ENCODE results near the gene ADSS2. TPM values are rescaled to one million over a fixed set of nuclear protein-coding genes. Genes with fewer than 3 reads are reported as not detected.

The ADSS2 gene
- total RNA-seq, 1 donor from 2014 or later = 53.9 TPM

DNA sequence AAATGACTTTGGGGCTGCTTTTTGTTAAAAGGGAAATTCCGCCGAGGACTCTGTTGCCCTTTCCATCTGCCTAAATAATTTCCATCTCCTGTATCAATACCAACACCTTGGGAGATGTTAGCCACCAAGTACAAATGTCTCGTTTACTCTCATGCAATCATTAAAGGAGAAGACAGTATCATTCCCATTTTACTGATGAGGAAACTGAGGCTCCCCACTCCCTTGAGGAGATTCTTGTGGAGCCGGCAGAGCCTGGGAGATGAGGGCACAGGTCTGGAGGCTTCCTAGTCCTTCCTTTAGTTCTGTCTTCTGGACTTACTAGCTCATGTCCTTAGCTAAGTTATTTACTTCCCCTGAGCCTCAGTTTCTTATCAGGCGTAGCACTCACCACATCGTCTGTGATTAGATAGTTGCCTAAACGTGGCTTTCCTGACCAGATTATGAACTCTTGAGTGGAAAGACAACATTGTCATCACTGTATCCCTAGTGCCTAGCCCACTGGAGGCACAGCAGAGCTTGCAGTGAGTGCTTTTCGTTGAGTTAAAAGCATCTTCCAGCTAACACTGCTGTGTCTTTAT is 81.6 kb downstream of the ADSS2 start:
- Mint-ChIP-seq H3K4me3 (ENCODE audit: unreplicated experiment) (no peak overlapping the region), H3K36me3 (ENCODE audit: low read depth, unreplicated experiment) (no peaks in the 10 kb centered on the region), H3K9me3 (ENCODE audit: unreplicated experiment) (no peaks in the 10 kb centered on the region), H3K27ac (ENCODE audit: unreplicated experiment) (no peak overlapping the region), H3K4me1 (ENCODE audit: low read depth, unreplicated experiment) (peaks cover 13% of the 10 kb centered on the region), H3K27me3 (ENCODE audit: low read depth, unreplicated experiment) (peaks cover 4% of the 10 kb centered on the region)
- no peaks in the 10 kb centered on the region for H3K36me3 ChIP-seq (ENCODE audit: insufficient read depth, low read length)
- no peaks in the 10 kb centered on the region for H4K20me1 ChIP-seq (ENCODE audit: insufficient read depth, low read length)
- no peak overlapping the region for H3K4me2 ChIP-seq (ENCODE audit: low read length)
- H2AFZ ChIP-seq (ENCODE audit: low read depth, low read length) = no peak overlapping the region
- FAIRE-seq (no peak), DNase-seq (ENCODE audit: low read depth) (no peak)
- H3K27ac ChIP-seq (ENCODE audit: low read depth, low read length) = no peak overlapping the region
- H3K9ac ChIP-seq (ENCODE audit: low read length) = no peak overlapping the region
- no peaks in the 10 kb centered on the region for H3K4me1 ChIP-seq (ENCODE audit: insufficient read depth, low read length)
- H3K4me3 ChIP-seq (ENCODE audit: insufficient read depth, low read depth, low read length) = no peak overlapping the region
- no peaks in the 10 kb centered on the region for H3K9me3 ChIP-seq (ENCODE audit: insufficient read depth, low read depth, low read length)
- no peaks in the 10 kb centered on the region for H3K27me3 ChIP-seq (ENCODE audit: insufficient read depth, low read length)
- no peak for TF ChIP-seq EZH2 (IDR thresholded peaks at IDR 0.05; ENCODE audit: insufficient read depth, low read length)
- TF ChIP-seq, protein P1, sequence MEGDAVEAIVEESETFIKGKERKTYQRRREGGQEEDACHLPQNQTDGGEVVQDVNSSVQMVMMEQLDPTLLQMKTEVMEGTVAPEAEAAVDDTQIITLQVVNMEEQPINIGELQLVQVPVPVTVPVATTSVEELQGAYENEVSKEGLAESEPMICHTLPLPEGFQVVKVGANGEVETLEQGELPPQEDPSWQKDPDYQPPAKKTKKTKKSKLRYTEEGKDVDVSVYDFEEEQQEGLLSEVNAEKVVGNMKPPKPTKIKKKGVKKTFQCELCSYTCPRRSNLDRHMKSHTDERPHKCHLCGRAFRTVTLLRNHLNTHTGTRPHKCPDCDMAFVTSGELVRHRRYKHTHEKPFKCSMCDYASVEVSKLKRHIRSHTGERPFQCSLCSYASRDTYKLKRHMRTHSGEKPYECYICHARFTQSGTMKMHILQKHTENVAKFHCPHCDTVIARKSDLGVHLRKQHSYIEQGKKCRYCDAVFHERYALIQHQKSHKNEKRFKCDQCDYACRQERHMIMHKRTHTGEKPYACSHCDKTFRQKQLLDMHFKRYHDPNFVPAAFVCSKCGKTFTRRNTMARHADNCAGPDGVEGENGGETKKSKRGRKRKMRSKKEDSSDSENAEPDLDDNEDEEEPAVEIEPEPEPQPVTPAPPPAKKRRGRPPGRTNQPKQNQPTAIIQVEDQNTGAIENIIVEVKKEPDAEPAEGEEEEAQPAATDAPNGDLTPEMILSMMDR (IDR thresholded peaks at IDR 0.05; ENCODE audit: insufficient read depth, low read depth, low read length) = no peak
- no peaks in the 10 kb centered on the region for H3K79me2 ChIP-seq (ENCODE audit: insufficient read depth, low read length)

DNA sequence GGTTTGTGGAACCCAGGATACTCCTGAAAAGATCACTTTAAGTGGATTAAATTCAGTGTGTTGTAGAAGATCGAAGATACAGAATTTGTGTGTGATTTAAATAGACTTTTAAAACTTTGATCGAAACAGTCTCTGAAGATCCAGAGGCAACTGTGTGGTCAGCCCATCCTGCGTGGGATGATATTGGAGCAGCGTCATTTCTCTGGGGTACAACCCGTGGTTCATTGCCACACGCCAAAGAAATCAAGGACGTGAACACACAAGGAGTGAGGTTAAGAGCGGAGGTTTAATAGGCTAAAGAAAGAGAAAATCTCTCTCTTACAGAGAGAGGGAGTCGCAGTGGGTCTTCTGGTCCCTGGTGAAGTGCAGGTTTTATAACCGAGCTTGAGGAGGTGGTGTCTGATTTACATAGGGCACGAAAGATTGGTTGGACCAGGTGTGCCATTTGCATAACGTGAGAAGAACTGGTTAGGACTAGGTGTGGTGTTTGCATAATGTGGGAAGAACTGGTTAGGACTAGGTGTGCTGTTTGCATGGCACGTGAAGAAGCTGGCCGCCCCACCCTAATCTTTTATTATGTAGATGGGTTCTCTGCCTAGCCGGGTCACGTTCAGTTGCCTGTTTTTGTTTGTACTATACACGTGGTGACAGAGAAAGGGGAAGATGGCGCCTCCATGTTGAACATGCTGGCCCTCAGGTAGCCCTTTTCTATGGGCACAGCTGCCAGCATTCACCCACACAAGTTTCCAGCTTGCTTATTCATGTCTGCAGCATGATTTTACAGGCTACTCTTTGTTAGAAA is 82.3 kb downstream of the ADSS2 start:
- Mint-ChIP-seq H3K27ac (ENCODE audit: unreplicated experiment) (no peak overlapping the region), H3K4me3 (ENCODE audit: unreplicated experiment) (no peak overlapping the region), H3K27me3 (ENCODE audit: low read depth, unreplicated experiment) (peaks cover 4% of the 10 kb centered on the region), H3K9me3 (ENCODE audit: unreplicated experiment) (peaks cover 2% of the 10 kb centered on the region), H3K4me1 (ENCODE audit: low read depth, unreplicated experiment) (peaks cover 13% of the 10 kb centered on the region), H3K36me3 (ENCODE audit: low read depth, unreplicated experiment) (no peaks in the 10 kb centered on the region)
- no peaks in the 10 kb centered on the region for H3K27me3 ChIP-seq (ENCODE audit: insufficient read depth, low read length)
- TF ChIP-seq EZH2 (IDR thresholded peaks at IDR 0.05; ENCODE audit: insufficient read depth, low read length) = no peak
- TF ChIP-seq, protein P1 (IDR thresholded peaks at IDR 0.05; ENCODE audit: insufficient read depth, low read depth, low read length) = no peak
- no peak overlapping the region for H3K9ac ChIP-seq (ENCODE audit: low read length)
- H3K4me1 ChIP-seq (ENCODE audit: insufficient read depth, low read length) = no peaks in the 10 kb centered on the region
- no peaks in the 10 kb centered on the region for H3K79me2 ChIP-seq (ENCODE audit: insufficient read depth, low read length)
- H3K4me2 ChIP-seq (ENCODE audit: low read length) = no peak overlapping the region
- DNase-seq (ENCODE audit: low read depth) = no peak
- H4K20me1 ChIP-seq (ENCODE audit: insufficient read depth, low read length) = no peaks in the 10 kb centered on the region
- no peaks in the 10 kb centered on the region for H3K36me3 ChIP-seq (ENCODE audit: insufficient read depth, low read length)
- H2AFZ ChIP-seq (ENCODE audit: low read depth, low read length) = no peak overlapping the region
- no peak overlapping the region for H3K4me3 ChIP-seq (ENCODE audit: insufficient read depth, low read depth, low read length)
- no peaks in the 10 kb centered on the region for H3K9me3 ChIP-seq (ENCODE audit: insufficient read depth, low read depth, low read length)
- H3K27ac ChIP-seq (ENCODE audit: low read depth, low read length) = no peak overlapping the region
- FAIRE-seq = no peak

DNA sequence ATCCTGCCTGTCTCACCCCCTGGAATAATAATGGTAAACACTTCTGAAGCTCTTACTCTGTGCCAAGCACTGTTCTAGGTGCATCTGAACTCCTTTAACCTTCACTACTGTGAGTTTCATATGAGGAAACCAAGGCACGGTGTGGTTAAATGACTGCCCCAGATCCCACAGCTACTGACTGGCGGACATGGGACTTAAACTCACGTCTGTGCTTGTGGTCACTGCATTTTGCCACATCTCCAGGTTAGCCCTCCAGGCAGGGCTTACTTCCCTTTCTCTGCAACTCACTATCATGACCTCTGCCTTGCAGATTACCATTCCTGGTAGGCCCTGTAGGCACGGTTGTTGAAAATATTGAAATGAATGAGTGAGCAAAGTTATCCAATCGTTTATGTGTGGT is 83.4 kb downstream of the ADSS2 start:
- no peaks in the 10 kb centered on the region for H3K79me2 ChIP-seq (ENCODE audit: insufficient read depth, low read length)
- no peaks in the 10 kb centered on the region for H3K4me1 ChIP-seq (ENCODE audit: insufficient read depth, low read length)
- no peak for TF ChIP-seq EZH2 (IDR thresholded peaks at IDR 0.05; ENCODE audit: insufficient read depth, low read length)
- TF ChIP-seq, protein P1 (IDR thresholded peaks at IDR 0.05; ENCODE audit: insufficient read depth, low read depth, low read length) = no peak
- H3K4me1 Mint-ChIP-seq (ENCODE audit: low read depth, unreplicated experiment) = peaks cover 13% of the 10 kb centered on the region
- H3K27ac ChIP-seq (ENCODE audit: low read depth, low read length) = no peak overlapping the region
- H3K4me3 Mint-ChIP-seq (ENCODE audit: unreplicated experiment) = no peak overlapping the region
- H4K20me1 ChIP-seq (ENCODE audit: insufficient read depth, low read length) = no peaks in the 10 kb centered on the region
- H3K9me3 Mint-ChIP-seq (ENCODE audit: unreplicated experiment) = peaks cover 2% of the 10 kb centered on the region
- FAIRE-seq (no peak), DNase-seq (ENCODE audit: low read depth) (no peak)
- H3K27me3 Mint-ChIP-seq (ENCODE audit: low read depth, unreplicated experiment) = peaks cover 4% of the 10 kb centered on the region
- H3K9me3 ChIP-seq (ENCODE audit: insufficient read depth, low read depth, low read length) = no peaks in the 10 kb centered on the region
- H3K4me3 ChIP-seq (ENCODE audit: insufficient read depth, low read depth, low read length) = no peak overlapping the region
- H3K9ac ChIP-seq (ENCODE audit: low read length) = no peak overlapping the region
- H2AFZ ChIP-seq (ENCODE audit: low read depth, low read length) = no peak overlapping the region
- H3K27me3 ChIP-seq (ENCODE audit: insufficient read depth, low read length) = no peaks in the 10 kb centered on the region
- no peak overlapping the region for H3K27ac Mint-ChIP-seq (ENCODE audit: unreplicated experiment)
- no peaks in the 10 kb centered on the region for H3K36me3 ChIP-seq (ENCODE audit: insufficient read depth, low read length)
- no peak overlapping the region for H3K4me2 ChIP-seq (ENCODE audit: low read length)
- no peaks in the 10 kb centered on the region for H3K36me3 Mint-ChIP-seq (ENCODE audit: low read depth, unreplicated experiment)

Data from astrocyte (in vitro differentiated cells and primary cell).